22Rv1 (cell line): ENCODE measurements around the gene CHERP.

ENCODE experiments used
- ZFX ChIP-seq: fragments of 450-650 bp; IDR thresholded peaks from 2 replicates; pipeline ENCODE4 v1.6.1; 2017; ENCODE audit warnings: antibody characterized with exemption, borderline replicate concordance
- TF ChIP-seq, protein P1 (sequence below): fragments of 450-650 bp; IDR thresholded peaks from 2 replicates; pipeline ENCODE4 v1.5.1; 2017; ENCODE audit warnings: mild to moderate bottlenecking

DNA sequence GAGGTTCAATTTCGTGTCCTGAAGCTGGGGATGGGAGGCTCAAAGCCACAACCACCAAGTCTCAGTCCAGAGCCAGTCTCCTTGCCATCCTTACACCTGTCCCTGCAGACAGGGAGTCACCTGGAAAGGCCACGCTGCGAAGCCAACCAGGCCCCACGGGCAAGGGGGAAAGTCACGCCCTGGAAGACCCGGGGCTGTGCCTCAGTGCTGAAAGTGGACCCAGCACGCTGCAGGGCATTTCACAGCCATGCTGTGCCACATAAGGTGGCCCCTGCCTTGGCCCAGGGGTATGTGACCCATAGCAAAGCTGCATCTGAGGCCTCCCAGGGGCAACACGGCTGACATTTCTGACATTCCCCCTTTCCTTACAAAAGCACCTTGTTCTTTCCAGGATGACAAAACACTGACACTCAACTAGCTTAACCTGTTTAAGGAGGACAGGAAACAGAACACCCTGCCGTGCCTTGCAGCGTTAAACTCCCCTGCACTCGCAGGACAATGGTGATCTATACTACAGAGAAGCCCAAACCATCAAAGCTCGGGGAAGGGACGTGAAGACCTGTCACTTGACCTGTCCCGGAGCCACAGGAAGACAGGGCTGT lies 14.8 kb downstream of the CHERP start:
- TF ChIP-seq, protein P1, sequence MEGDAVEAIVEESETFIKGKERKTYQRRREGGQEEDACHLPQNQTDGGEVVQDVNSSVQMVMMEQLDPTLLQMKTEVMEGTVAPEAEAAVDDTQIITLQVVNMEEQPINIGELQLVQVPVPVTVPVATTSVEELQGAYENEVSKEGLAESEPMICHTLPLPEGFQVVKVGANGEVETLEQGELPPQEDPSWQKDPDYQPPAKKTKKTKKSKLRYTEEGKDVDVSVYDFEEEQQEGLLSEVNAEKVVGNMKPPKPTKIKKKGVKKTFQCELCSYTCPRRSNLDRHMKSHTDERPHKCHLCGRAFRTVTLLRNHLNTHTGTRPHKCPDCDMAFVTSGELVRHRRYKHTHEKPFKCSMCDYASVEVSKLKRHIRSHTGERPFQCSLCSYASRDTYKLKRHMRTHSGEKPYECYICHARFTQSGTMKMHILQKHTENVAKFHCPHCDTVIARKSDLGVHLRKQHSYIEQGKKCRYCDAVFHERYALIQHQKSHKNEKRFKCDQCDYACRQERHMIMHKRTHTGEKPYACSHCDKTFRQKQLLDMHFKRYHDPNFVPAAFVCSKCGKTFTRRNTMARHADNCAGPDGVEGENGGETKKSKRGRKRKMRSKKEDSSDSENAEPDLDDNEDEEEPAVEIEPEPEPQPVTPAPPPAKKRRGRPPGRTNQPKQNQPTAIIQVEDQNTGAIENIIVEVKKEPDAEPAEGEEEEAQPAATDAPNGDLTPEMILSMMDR, result no peak
- no peak for TF ChIP-seq ZFX
